Activated T-helper 1 cell treated with anti-CD3 and anti-CD28 coated beads, Interleukin-12 subunit alpha, Interleukin-12 subunit beta, Interleukin-2, Interleukin-4 antibody, amounts not matched to agents 30 ng/mL and 10 ng/mL and 1 ng/mL, durations not matched to agents 14 hours and 24 hours and 36 hours (primary cell): ENCODE data around the gene PLPPR1. TPM values are rescaled to one million over a fixed set of nuclear protein-coding genes. Genes with fewer than 3 reads are reported as not detected.

Source experiments
- DNase-seq: peaks from one replicate; pipeline ENCODE4 v3.0.0; 2021; ENCODE audit warnings: low spot score
- H3K27ac Mint-ChIP-seq: one replicate; pipeline ENCODE4 v1.8.0; 2021; ENCODE audit warnings: mild to moderate bottlenecking, mixed read lengths
- H3K27me3 Mint-ChIP-seq: one replicate; pipeline ENCODE4 v1.8.0; 2022; ENCODE audit warnings: mild to moderate bottlenecking, moderate library complexity, mixed read lengths; ENCODE audit not compliant: insufficient read depth
- H3K36me3 Mint-ChIP-seq: one replicate; pipeline ENCODE4 v1.8.0; 2021; ENCODE audit warnings: low read depth, mixed read lengths
- H3K4me1 Mint-ChIP-seq: one replicate; pipeline ENCODE4 v1.8.0; 2021; ENCODE audit warnings: low read depth, mixed read lengths
- H3K4me3 Mint-ChIP-seq: one replicate; pipeline ENCODE4 v1.8.0; 2021; ENCODE audit warnings: mild to moderate bottlenecking, moderate library complexity, mixed read lengths
- H3K9me3 Mint-ChIP-seq: one replicate; pipeline ENCODE4 v1.8.0; 2021; ENCODE audit warnings: mixed read lengths
- intact Hi-C: fragments of 100-400 bp; cut with micrococcal nuclease; formaldehyde crosslinking; loops from one replicate; pipeline ENCODE4 v1.15.1; 2024
- total RNA-seq: library from RNA; stranded (reverse); gene quantifications from 2 replicates; pipeline ENCODE4 v1.2.3, GENCODE V29; 2022

PLPPR1 gene
- total RNA-seq, 1 donor from 2014 or later, result not detected

DNA sequence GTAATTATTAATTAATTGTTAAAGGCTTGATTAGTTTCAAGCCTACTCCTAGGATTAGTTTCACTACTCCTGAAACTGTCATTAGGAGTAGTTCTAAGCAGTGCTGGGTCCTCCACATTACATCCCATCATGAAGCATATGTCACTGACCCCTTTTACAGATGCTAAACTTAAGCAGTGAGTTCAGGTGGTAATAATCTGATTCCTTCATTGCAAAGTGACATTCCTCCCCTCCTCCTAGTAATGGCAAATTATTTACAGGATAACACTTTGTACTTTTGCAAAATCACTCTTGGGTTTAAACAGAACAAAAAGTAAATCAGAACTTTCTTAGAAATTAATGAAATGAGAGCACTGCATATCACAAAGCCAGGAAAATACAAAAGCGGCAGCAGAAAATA lies 303.8 kb downstream of the PLPPR1 start:
- Mint-ChIP-seq H3K9me3 (peaks cover 2% of the 10 kb centered on the region), H3K36me3 (no peaks in the 10 kb centered on the region), H3K4me1 (no peaks in the 10 kb centered on the region), H3K27ac (no peak overlapping the region), H3K27me3 (peaks cover 4% of the 10 kb centered on the region), H3K4me3 (no peak overlapping the region)
- no peak for DNase-seq
- intact Hi-C loops, result no loop called here

DNA sequence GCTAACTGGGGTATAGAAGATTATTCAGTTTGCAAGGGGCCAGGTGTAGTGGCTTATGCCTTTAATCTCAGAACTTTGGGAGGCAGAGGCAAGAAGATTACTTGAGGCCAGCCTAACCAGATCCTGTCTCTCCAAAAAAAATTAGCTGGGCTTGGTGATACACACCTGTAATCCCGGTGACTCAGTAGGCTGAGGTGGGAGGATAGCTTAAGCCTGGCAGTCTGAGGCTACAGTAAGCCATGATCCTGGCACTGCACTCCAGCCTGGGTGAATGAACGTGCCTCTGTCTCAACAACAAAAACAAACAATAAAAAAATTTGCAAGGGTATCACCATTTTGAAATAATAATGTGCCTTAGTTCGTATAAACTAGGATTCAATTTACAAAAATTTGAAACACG lies 305.0 kb downstream of the PLPPR1 start:
- H3K4me1 Mint-ChIP-seq, result no peaks in the 10 kb centered on the region
- DNase-seq, result no peak
- intact Hi-C loops, result no loop called here
- H3K27me3 Mint-ChIP-seq, result peaks cover 2% of the 10 kb centered on the region
- H3K27ac Mint-ChIP-seq, result no peak overlapping the region
- H3K36me3 Mint-ChIP-seq, result no peaks in the 10 kb centered on the region
- H3K4me3 Mint-ChIP-seq, result no peak overlapping the region
- H3K9me3 Mint-ChIP-seq, result no peaks in the 10 kb centered on the region

DNA sequence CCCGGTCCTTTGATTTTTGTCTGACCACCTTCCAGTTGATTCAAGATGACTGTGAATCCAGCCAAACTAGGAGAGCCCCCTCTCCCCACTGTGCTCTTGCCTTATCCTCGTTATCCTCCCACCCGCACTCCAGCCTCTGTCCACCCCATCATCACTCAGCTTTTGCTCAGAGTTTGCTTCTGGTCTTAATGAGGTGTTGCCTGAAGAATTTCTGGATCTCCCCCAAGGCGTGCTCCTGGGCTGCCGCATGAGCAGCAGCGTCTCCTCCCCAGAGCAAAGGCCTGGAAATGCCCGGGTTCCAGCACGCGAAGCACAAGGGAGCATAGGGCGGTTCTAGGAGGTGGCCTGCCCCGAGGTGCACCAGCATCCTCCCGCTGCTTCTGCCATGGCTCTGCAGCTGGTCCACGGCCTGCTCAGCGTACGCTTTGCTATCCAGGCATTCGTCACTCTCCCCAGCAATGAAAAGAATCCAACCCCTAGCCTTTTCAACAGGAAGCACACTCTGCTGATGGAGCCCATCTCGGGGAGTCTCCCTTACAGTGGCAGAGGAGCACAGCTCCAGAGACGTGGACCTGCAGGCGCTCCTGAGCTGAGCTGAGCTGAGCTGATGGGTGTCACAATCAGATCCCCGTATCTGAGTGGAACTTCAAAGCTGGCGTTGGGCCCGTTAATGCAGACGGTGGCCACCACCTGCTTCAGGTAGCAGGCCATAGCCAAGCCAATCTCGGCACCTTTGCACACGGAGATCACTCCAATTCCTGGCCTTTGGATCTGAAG lies 305.6 kb downstream of the PLPPR1 start:
- H3K27ac Mint-ChIP-seq, result no peak overlapping the region
- H3K4me3 Mint-ChIP-seq, result no peak overlapping the region
- DNase-seq, result no peak
- no peaks in the 10 kb centered on the region for H3K4me1 Mint-ChIP-seq
- no peaks in the 10 kb centered on the region for H3K36me3 Mint-ChIP-seq
- intact Hi-C loops, result no loop called here
- H3K27me3 Mint-ChIP-seq, result peaks cover 2% of the 10 kb centered on the region
- H3K9me3 Mint-ChIP-seq, result no peaks in the 10 kb centered on the region

DNA sequence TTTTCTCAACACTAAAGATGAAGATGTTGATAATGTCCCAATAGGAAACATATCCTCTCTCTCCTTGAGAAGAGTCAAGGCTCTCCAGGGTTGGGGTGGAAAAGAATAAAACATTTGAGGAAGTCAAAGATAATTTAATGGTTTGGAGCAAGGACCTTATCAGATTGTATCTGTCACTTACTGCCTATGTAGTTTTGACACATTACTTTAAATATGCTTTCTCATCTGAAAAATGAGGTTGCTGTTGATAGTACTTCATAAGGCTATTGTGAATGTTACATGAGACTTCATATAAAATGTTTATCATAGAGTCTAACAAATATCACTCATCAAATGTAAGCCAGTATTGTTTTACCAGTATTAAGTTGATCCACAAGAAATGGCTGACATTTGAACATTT lies 307.6 kb downstream of the PLPPR1 start:
- no peaks in the 10 kb centered on the region for H3K36me3 Mint-ChIP-seq
- H3K27ac Mint-ChIP-seq, result no peak overlapping the region
- no peaks in the 10 kb centered on the region for H3K27me3 Mint-ChIP-seq
- H3K4me1 Mint-ChIP-seq, result no peaks in the 10 kb centered on the region
- H3K9me3 Mint-ChIP-seq, result no peaks in the 10 kb centered on the region
- intact Hi-C loops, result no loop called here
- H3K4me3 Mint-ChIP-seq, result no peak overlapping the region
- DNase-seq, result no peak

DNA sequence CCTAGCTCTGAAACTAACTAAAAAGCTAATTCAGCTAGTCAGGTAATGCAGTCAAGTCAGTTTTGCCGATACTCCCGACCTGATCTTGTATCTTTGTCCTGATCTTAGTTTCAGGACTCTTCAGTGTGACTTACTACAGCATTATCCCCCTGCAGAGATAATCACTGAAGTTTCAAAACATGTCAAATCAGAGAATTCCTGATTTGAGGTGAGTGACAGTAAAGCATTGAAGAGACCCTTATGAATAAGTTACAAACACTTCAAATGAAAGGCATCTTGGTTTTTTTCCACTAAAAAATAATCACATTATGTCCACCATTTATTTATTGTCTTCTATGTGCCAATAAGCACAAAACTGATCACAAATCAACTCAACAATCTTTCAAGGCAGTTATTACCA lies 308.7 kb downstream of the PLPPR1 start:
- H3K4me1 Mint-ChIP-seq, result no peaks in the 10 kb centered on the region
- intact Hi-C loops, result no loop called here
- no peaks in the 10 kb centered on the region for H3K27me3 Mint-ChIP-seq
- H3K9me3 Mint-ChIP-seq, result no peaks in the 10 kb centered on the region
- H3K36me3 Mint-ChIP-seq, result no peaks in the 10 kb centered on the region
- no peak overlapping the region for H3K4me3 Mint-ChIP-seq
- H3K27ac Mint-ChIP-seq, result no peak overlapping the region
- DNase-seq, result no peak

DNA sequence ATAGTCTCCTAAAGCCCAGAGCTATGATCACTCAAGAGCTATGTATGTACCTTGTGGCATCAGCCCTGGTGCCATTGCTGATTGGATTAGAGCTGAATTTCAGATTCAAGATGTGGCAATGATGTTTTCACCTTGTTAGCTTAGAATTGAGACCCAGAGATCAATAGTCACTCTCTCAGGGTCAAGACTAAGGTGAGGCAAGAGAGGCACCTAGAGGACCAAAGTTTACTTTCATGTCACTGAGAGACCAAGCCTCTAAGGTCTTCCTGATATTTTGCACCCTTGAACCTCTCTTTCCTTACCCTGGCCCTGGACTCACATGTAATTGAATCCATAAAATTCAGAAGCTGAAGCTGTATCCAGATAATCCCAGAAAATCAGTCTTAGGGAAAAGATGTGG lies 313.4 kb downstream of the PLPPR1 start:
- Mint-ChIP-seq H3K36me3 (no peaks in the 10 kb centered on the region), H3K9me3 (no peaks in the 10 kb centered on the region), H3K4me1 (no peaks in the 10 kb centered on the region), H3K27ac (no peak overlapping the region), H3K27me3 (peaks cover 4% of the 10 kb centered on the region), H3K4me3 (no peak overlapping the region)
- DNase-seq, result no peak
- intact Hi-C loops, result no loop called here

DNA sequence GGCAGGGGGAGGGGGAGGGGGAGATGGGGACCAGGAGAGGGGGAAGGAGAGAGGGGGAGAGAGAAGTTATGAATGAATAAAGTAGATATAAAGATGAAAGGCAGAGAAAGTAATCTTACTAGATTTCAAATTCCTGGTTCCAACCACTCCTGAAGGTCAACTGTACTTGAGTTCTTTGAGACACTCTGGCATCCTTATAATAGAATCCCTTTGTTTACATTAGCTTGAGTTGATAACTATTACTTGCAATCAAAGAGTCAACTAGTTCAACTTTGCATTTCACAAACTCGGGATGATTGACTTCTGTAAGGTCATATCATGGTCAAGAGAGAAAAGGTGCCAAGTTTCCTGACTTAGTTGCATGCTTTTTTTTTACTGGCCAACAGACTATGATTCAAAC lies 314.1 kb downstream of the PLPPR1 start:
- DNase-seq, result no peak
- H3K36me3 Mint-ChIP-seq, result no peaks in the 10 kb centered on the region
- no peak overlapping the region for H3K27ac Mint-ChIP-seq

DNA sequence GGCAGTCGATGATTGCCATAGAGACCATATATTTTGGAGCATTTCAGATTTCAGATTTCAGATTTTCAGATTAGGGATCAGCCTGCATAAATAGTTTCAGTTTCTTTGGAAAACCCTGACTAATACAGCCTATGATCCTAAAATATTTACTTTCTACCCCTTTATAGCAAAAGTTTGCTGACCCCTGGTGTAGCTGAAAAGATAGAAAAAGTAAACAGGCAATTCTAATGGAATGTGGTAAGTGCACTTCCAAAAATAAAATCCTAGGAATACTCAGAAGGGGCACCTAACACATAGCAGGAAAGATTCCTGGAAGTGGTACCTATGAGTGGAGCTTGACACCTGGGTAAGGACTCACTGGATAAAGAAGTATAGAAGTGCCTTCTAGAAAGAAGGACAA lies 321.8 kb downstream of the PLPPR1 start:
- H3K36me3 Mint-ChIP-seq, result no peaks in the 10 kb centered on the region
- H3K4me1 Mint-ChIP-seq, result no peaks in the 10 kb centered on the region
- intact Hi-C loops, result no loop called here
- H3K9me3 Mint-ChIP-seq, result no peaks in the 10 kb centered on the region
- no peak overlapping the region for H3K4me3 Mint-ChIP-seq
- H3K27ac Mint-ChIP-seq, result no peak overlapping the region
- H3K27me3 Mint-ChIP-seq, result peaks cover 11% of the 10 kb centered on the region
- DNase-seq, result no peak

More for the DNA sequence above, 314.1 kb downstream of the PLPPR1 start:
- H3K27me3 Mint-ChIP-seq, result peaks cover 5% of the 10 kb centered on the region
- no peaks in the 10 kb centered on the region for H3K9me3 Mint-ChIP-seq
- intact Hi-C loops, result no loop called here
- no peak overlapping the region for H3K4me3 Mint-ChIP-seq
- H3K4me1 Mint-ChIP-seq, result no peaks in the 10 kb centered on the region

DNA sequence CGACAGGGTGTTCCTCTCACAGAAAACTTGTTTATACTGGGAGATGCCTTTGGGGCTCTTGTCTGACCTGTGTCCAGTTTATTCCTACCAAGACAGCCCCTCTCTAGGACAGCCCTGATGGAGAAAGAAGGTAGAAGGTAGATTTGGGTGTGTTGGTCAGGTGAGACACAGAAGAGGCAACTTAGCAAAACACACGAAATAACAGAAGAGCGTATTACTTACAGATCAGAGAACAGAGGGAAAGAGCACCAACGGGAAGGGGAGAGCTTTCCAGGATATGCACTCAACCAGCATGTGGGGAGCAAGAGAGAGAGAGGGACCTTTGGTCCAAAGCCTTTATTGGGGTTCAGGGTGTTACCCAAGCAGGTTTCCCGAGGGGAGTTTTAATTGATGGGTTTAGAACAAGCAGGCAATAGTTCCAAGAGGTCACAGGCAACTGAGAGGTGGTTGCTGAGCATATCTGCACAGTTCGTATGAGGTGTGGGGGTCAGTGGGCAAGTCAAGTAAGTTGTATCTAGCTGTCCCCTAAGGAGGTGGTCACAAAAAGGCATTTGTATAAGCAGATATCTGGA lies 324.5 kb downstream of the PLPPR1 start:
- intact Hi-C loops, result no loop called here
- H3K27me3 Mint-ChIP-seq, result peaks cover 7% of the 10 kb centered on the region
- no peaks in the 10 kb centered on the region for H3K9me3 Mint-ChIP-seq
- no peak for DNase-seq
- H3K4me3 Mint-ChIP-seq, result no peak overlapping the region
- H3K36me3 Mint-ChIP-seq, result no peaks in the 10 kb centered on the region
- no peaks in the 10 kb centered on the region for H3K4me1 Mint-ChIP-seq
- H3K27ac Mint-ChIP-seq, result no peak overlapping the region

DNA sequence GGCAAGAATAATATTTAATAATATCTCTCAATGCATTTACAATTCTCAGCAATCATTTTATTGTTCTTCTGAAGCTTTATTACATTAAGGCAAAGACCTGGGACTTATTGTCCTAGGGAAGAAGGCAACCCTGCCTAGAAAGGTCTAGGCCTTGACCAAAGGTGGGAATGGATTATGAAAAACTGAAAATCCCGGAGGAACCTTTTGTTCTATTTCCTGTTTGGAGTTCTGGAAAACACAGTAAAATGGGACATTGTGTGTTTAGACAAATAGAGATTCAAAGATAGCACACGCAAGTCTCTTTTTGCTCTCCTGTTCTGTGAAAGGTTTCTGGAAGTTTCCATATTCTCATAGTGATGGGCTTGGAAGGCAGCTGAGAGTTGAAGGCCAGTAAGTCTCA lies 325.2 kb downstream of the PLPPR1 start:
- DNase-seq, result no peak
- Mint-ChIP-seq H3K27ac (no peak overlapping the region), H3K27me3 (peaks cover 6% of the 10 kb centered on the region), H3K4me3 (no peak overlapping the region), H3K4me1 (no peaks in the 10 kb centered on the region), H3K9me3 (no peaks in the 10 kb centered on the region), H3K36me3 (no peaks in the 10 kb centered on the region)
- intact Hi-C loops, result no loop called here

DNA sequence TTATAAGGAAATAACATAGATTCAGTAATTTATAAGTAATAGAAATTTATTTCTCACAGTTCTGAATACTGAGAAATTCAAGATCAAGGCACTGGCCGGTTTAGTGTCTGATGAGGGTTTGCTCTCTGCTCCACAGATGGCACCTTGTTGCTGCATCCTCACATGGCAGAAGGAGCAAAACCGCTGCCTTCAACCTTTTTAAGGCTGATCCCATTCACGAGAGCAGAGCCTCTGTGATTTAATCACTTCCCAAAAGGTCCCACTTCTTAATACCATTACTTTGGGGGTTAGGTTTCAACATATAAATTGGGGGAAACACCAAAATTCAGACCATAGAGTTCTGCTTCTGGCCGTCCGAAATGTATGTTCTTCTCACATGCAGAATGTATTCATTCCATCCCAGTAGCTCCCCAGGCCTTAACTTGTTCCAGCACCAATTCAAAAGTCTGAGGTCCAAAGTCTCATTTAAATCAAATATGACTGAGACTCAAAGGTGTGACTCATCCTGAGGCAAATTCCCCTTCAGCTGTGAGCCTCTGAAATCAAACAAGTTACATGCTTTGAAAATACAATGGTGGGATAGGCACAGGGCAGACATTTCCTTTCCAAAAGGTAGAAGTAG lies 325.7 kb downstream of the PLPPR1 start:
- Mint-ChIP-seq H3K4me3 (no peak overlapping the region), H3K9me3 (no peaks in the 10 kb centered on the region), H3K27ac (no peak overlapping the region), H3K27me3 (peaks cover under 1% of the 10 kb centered on the region), H3K36me3 (no peaks in the 10 kb centered on the region), H3K4me1 (no peaks in the 10 kb centered on the region)
- intact Hi-C loops, result no loop called here
- DNase-seq, result no peak

DNA sequence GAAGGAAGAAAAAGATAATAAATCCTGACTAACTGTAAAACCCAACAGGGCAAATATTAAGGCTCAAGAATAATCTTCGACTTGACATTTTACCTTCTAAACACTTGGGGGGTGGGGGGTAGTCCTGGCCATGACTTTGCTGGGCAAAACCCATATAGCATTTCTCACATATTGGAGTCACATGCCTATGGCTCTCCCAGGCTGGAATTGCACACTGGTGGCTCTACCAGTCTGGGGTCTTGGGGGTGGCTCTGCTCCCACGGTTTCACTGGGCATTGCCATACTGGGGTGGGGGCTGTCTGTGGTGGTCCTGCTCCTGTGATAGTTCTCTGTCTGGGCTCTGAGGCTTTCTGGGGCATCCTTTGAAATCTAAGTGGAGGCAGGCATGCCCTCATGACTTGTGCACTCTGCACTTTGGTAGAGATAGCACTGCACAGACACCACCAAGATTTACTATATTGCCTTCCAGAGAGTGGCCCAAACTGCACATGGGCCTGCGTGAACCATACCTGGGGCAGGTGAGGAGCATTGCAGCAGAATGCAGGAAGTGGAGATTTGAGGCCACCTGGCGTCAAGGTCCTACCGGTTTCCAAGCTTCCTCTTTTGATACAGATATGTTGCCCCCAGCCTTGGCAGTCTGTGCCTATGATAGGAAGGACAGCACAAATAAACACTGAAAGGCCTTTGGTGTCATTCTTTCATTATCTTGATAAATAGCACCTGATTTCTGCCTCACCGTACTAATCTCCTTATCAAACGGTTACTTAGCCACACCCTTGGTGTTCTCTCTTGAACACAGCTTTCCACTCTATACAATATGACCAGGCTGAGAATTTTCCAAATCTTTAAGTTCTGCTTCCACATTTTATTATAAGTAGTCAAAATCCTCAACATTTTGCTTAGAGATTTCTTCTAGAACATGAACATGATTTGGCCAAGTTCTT lies 326.5 kb downstream of the PLPPR1 start:
- Mint-ChIP-seq H3K9me3 (no peaks in the 10 kb centered on the region), H3K4me1 (no peaks in the 10 kb centered on the region), H3K36me3 (no peaks in the 10 kb centered on the region), H3K27ac (no peak overlapping the region), H3K27me3 (no peaks in the 10 kb centered on the region), H3K4me3 (no peak overlapping the region)
- intact Hi-C loops, result no loop called here
- no peak for DNase-seq

DNA sequence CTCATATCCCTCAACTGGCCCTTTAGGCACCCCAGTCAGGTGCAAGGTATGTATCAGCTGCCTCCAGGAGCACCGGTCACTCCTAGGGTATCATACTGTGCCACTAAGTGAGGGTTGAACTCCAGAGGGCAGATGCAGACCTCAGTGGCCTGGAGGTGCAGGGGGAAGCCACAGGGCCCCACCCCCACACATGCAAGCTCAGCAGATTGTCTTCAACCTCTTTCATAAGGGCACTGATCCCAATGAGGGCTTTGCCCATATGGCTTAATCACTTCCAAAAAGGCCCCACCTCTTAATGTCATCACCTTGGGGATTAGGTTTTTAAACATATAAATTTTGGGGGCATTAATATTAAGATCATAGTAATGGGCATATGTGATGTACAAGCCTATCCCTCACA lies 328.1 kb downstream of the PLPPR1 start:
- no peaks in the 10 kb centered on the region for H3K9me3 Mint-ChIP-seq
- H3K27me3 Mint-ChIP-seq, result no peaks in the 10 kb centered on the region
- H3K27ac Mint-ChIP-seq, result no peak overlapping the region
- H3K4me3 Mint-ChIP-seq, result no peak overlapping the region
- DNase-seq, result no peak
- no peaks in the 10 kb centered on the region for H3K4me1 Mint-ChIP-seq
- intact Hi-C loops, result no loop called here
- no peaks in the 10 kb centered on the region for H3K36me3 Mint-ChIP-seq
